T-helper 1 cell treated with Interleukin-12 subunit alpha and Interleukin-12 subunit beta and Interleukin-4 antibody, amounts not matched to agents 30 μg/mL and 1 μg/mL, for 36 hours (primary cell): ENCODE data around the gene TMEM80.
"Not testable (repeated sequence)": the region's sequence is repeated elsewhere in the genome, so short reads cannot be mapped to it uniquely, and the experiment has no call there.

Experiments used
- H3K27ac Mint-ChIP-seq: one replicate; pipeline ENCODE4 v1.8.0; 2021; ENCODE audit warnings: mild to moderate bottlenecking, mixed read lengths
- H3K27me3 Mint-ChIP-seq: one replicate; pipeline ENCODE4 v1.8.0; 2021; ENCODE audit warnings: low read depth, mixed read lengths
- H3K36me3 Mint-ChIP-seq: one replicate; pipeline ENCODE4 v1.8.0; 2021; ENCODE audit warnings: low read depth, mixed read lengths
- H3K4me1 Mint-ChIP-seq: one replicate; pipeline ENCODE4 v1.8.0; 2021; ENCODE audit warnings: low read depth, mixed read lengths
- H3K4me3 Mint-ChIP-seq: one replicate; pipeline ENCODE4 v1.8.0; 2021; ENCODE audit warnings: mild to moderate bottlenecking, moderate library complexity, mixed read lengths
- H3K9me3 Mint-ChIP-seq: one replicate; pipeline ENCODE4 v1.8.0; 2021; ENCODE audit warnings: mixed read lengths

Gene TMEM80

DNA sequence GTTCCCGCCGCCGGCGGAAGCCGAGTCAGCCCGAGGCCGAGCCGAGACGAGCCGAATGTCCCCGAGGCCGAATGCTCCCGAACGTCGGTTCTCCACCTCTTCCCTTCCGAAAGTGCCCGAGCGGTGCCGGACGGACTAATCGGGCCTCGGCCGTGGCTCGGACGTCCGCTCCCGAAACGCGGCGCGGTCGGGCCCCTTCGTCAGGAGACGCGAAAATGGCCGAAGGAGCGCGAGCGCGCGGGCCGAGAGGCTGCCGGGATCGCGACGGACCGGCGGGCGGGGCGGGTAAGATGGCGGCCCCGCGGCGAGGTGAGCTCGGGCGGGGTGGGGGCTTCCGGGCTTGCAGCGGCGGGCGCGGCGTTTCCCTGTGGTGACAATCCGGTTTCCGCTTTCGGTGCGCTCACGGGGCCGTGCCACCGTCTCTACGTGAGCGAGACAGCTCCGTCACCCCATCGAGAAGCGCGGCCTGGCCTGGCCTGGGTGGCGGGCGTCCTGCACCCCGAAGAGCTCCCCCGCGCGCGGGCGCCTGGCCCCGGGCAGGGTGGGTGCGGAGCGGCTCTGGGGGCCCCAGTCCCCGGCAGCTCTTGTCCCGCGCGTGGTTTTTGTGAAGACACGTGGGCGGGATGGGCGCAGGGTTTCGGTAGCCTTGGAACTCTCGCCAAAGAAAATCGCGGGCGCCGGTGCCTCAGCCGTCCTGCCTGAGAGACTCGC lies at the start of gene TMEM80:
TSS of gene TMEM80 (plus strand) at position 279 of the 711 bp plus-strand sequence. CDS start at position 291, 12 bp downstream.
- Mint-ChIP-seq H3K4me3 (peak within 1 kb of the TSS; percentile 85), H3K4me1 (peaks cover 40% of the 10 kb centered on the region), H3K9me3 (no peaks in the 10 kb centered on the region), H3K27me3 (no peaks in the 10 kb centered on the region), H3K27ac (peak within 1 kb of the TSS; percentile 94), H3K36me3 (peaks cover 5% of the 10 kb centered on the region)

GRCh38 chr11:646214-646613 lies 49.4 kb upstream of the TMEM80 start:
- no peaks in the 10 kb centered on the region for H3K9me3 Mint-ChIP-seq
- no peaks in the 10 kb centered on the region for H3K27me3 Mint-ChIP-seq
- no peak overlapping the region for H3K4me3 Mint-ChIP-seq
- no peak overlapping the region for H3K27ac Mint-ChIP-seq
- peaks cover 3% of the 10 kb centered on the region for H3K36me3 Mint-ChIP-seq
- no peaks in the 10 kb centered on the region for H3K4me1 Mint-ChIP-seq

- H3K9me3 Mint-ChIP-seq, H3K4me1 Mint-ChIP-seq, H3K27me3 Mint-ChIP-seq, H3K27ac Mint-ChIP-seq, H3K4me3 Mint-ChIP-seq, H3K36me3 Mint-ChIP-seq: not testable (repeated sequence)
These were observed 47.9 kb upstream of the TMEM80 start for GRCh38 chr11:647672-648158.

- no peaks in the 10 kb centered on the region for H3K4me1 Mint-ChIP-seq
- H3K27me3 Mint-ChIP-seq, result no peaks in the 10 kb centered on the region
- no peaks in the 10 kb centered on the region for H3K9me3 Mint-ChIP-seq
- no peak overlapping the region for H3K4me3 Mint-ChIP-seq
- H3K36me3 Mint-ChIP-seq, result peaks cover 4% of the 10 kb centered on the region
- no peak overlapping the region for H3K27ac Mint-ChIP-seq
These were observed 45.1 kb upstream of the TMEM80 start for GRCh38 chr11:650482-650881.

GRCh38 chr11:653136-653535 lies 42.5 kb upstream of the TMEM80 start:
- not testable (repeated sequence) for H3K27ac Mint-ChIP-seq, H3K9me3 Mint-ChIP-seq, H3K4me3 Mint-ChIP-seq, H3K4me1 Mint-ChIP-seq, H3K27me3 Mint-ChIP-seq, H3K36me3 Mint-ChIP-seq

DNA sequence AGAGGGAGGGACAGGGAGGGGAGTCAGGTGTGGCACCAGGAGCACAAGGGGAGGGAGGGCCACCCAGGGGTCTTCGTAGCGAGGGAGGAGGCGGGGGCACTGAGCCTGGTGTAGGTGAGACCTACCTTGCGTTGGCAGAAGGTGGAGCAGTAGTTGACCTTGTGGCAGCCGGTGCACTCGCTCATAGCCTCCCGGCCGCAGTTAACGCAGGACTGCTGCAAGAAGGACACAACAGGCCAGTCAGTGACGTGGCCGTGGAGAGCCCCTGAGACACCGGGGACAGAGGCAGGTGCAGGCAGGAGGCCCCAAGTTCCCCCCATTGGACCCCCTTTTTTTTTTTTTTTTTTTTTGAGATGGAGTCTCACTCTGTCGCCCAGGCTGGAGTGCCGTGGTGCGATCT lies 41.8 kb upstream of the TMEM80 start:
- no peaks in the 10 kb centered on the region for H3K4me1 Mint-ChIP-seq
- H3K27ac Mint-ChIP-seq, result no peak overlapping the region
- H3K36me3 Mint-ChIP-seq, result peaks cover 2% of the 10 kb centered on the region
- H3K4me3 Mint-ChIP-seq, result no peak overlapping the region
- no peaks in the 10 kb centered on the region for H3K9me3 Mint-ChIP-seq
- no peaks in the 10 kb centered on the region for H3K27me3 Mint-ChIP-seq

- not testable (repeated sequence) for H3K36me3 Mint-ChIP-seq, H3K4me1 Mint-ChIP-seq, H3K9me3 Mint-ChIP-seq, H3K27ac Mint-ChIP-seq, H3K27me3 Mint-ChIP-seq, H3K4me3 Mint-ChIP-seq
These were observed 41.2 kb upstream of the TMEM80 start for GRCh38 chr11:654444-654843.

GRCh38 chr11:655036-655726 lies 40.4 kb upstream of the TMEM80 start:
- Mint-ChIP-seq H3K4me3 (no peak overlapping the region), H3K9me3 (no peaks in the 10 kb centered on the region), H3K36me3 (peaks cover 2% of the 10 kb centered on the region), H3K27me3 (no peaks in the 10 kb centered on the region), H3K4me1 (no peaks in the 10 kb centered on the region), H3K27ac (no peak overlapping the region)

GRCh38 chr11:656426-656825 lies 39.2 kb upstream of the TMEM80 start:
- H3K9me3 Mint-ChIP-seq, result no peaks in the 10 kb centered on the region
- no peak overlapping the region for H3K27ac Mint-ChIP-seq
- H3K4me3 Mint-ChIP-seq, result no peak overlapping the region
- no peaks in the 10 kb centered on the region for H3K4me1 Mint-ChIP-seq
- no peaks in the 10 kb centered on the region for H3K27me3 Mint-ChIP-seq
- peaks cover under 1% of the 10 kb centered on the region for H3K36me3 Mint-ChIP-seq

DNA sequence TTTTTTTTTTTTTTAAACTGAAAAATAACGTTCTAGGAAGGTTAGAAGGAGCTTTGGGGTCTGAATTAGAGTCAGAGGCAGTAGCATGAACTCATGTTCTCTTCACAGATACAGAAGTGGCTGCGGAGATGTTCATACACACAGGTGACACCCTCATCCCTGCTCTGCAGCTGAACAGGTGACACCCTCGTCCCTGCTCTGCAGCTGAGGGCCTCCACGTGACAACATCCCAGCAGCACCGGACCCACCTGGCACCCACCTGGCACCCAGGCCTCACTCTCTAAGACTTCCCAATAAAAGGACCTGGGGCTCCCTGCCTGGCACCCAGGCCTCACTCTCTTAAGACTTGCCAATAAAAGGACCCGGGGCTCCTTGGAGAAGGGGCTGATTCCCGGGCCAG lies 38.8 kb upstream of the TMEM80 start:
- Mint-ChIP-seq H3K4me3 (no peak overlapping the region), H3K9me3 (no peaks in the 10 kb centered on the region), H3K27me3 (no peaks in the 10 kb centered on the region), H3K36me3 (no peaks in the 10 kb centered on the region), H3K4me1 (no peaks in the 10 kb centered on the region), H3K27ac (no peak overlapping the region)

- Mint-ChIP-seq H3K27me3 (no peaks in the 10 kb centered on the region), H3K4me3 (no peak overlapping the region), H3K36me3 (peaks cover 2% of the 10 kb centered on the region), H3K4me1 (peaks cover 1% of the 10 kb centered on the region), H3K27ac (no peak overlapping the region), H3K9me3 (no peaks in the 10 kb centered on the region)
These were observed 37.9 kb upstream of the TMEM80 start for GRCh38 chr11:657691-658126.

DNA sequence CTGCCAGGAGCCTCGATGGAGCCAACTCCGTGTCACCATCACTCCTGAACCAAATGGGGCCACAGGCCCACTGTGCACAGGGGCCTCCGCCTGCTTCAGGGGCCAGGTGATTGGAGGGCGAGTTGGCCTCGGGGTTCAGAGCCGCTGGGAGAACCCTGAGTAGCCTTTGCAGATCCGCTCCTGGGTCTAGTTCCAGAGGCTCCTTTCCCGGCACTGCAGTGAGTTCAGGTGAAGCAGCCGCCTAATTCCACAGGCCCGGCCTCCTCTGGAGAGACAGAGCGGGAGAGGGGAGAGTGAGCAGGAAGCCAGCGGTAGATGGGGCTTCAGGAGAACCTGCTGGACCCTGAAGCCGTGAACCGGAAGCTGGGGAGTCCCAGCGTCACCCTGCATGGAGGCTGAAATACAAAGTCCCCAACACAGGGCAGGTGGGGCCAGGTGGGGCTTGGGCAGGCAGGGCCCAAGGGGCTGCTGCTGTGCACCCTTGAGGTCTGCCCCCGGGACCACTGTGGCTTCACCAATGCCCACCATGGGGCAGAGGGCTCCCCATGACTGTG lies 36.0 kb upstream of the TMEM80 start:
- Mint-ChIP-seq H3K4me3 (no peak overlapping the region), H3K9me3 (no peaks in the 10 kb centered on the region), H3K27ac (no peak overlapping the region), H3K27me3 (no peaks in the 10 kb centered on the region), H3K4me1 (peaks cover 1% of the 10 kb centered on the region), H3K36me3 (peaks cover 2% of the 10 kb centered on the region)

DNA sequence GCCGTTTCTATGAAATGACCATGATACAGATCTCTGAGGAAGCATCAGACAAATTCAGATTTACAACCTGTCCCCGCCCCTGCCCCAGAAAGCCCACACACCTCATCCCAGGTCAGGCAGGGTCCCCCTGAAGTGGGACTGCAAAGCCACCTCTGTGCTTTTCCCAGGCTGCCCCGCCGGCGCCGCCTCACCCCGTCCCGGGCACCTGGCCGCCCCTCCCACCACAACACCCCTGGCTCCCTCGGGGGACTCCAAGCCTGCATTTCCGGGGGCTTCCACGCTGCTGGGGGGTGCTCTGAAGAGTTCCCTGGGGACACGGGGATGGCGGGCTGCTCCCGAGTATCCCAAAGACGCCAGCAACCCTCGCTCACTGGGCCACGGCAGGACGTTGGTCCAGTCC lies 35.3 kb upstream of the TMEM80 start:
- Mint-ChIP-seq H3K27me3 (no peaks in the 10 kb centered on the region), H3K4me3 (no peak overlapping the region), H3K9me3 (no peaks in the 10 kb centered on the region), H3K36me3 (peaks cover 2% of the 10 kb centered on the region), H3K27ac (no peak overlapping the region), H3K4me1 (peaks cover 1% of the 10 kb centered on the region)

GRCh38 chr11:660681-661444 lies 34.8 kb upstream of the TMEM80 start:
- peaks cover 2% of the 10 kb centered on the region for H3K36me3 Mint-ChIP-seq
- H3K9me3 Mint-ChIP-seq, result no peaks in the 10 kb centered on the region
- no peaks in the 10 kb centered on the region for H3K27me3 Mint-ChIP-seq
- H3K4me3 Mint-ChIP-seq, result no peak overlapping the region
- no peak overlapping the region for H3K27ac Mint-ChIP-seq
- H3K4me1 Mint-ChIP-seq, result peaks cover 1% of the 10 kb centered on the region
